Measurements from ENCODE around the gene SMIM9. TPM values are rescaled to one million over a fixed set of nuclear protein-coding genes. Genes with fewer than 3 reads are reported as not detected.
"Not testable (repeated sequence)": the region's sequence is repeated elsewhere in the genome, so short reads cannot be mapped to it uniquely, and the experiment has no call there.

The SMIM9 gene
- polyA plus RNA-seq, 1 of the 3 experiments (the other 2 are of a cell fraction), result not detected

- WGBS (ENCODE audit: low lambda C conversion rate), result 28% methylated on average over 2 of the region's 2 CpGs
- Histone ChIP-seq H3K27me3 (ENCODE audit: insufficient read depth) (no peaks in the 10 kb centered on the region), H3K4me3 (ENCODE audit: low read depth in 2 of 2, low read length in 1 of 2) (no peak overlapping the region), H3K9me3 (no peaks in the 10 kb centered on the region), H3K4me1 (ENCODE audit: control insufficient read depth in 1 of 2, insufficient read depth in 2 of 2, low read depth in 1 of 2, low read length in 1 of 2) (no peaks in the 10 kb centered on the region), H2AFZ (ENCODE audit: low read depth) (no peak overlapping the region), H3K9ac (no peak overlapping the region), H3K9me2 (no peaks in the 10 kb centered on the region), H3F3A (replicated peaks; ENCODE audit: insufficient read depth) (no peaks in the 10 kb centered on the region), H3K27ac (ENCODE audit: low read depth in 2 of 2, low read length in 1 of 2) (no peak overlapping the region), H3K36me3 (replicated peaks in 1 of 2; ENCODE audit: control insufficient read depth in 1 of 2, insufficient read depth in 2 of 2, low read length in 1 of 2) (no peaks in the 10 kb centered on the region), H4K20me1 (ENCODE audit: insufficient read depth) (no peaks in the 10 kb centered on the region), H3K4me2 (no peak overlapping the region), H3K79me2 (ENCODE audit: insufficient read depth) (no peaks in the 10 kb centered on the region)
- ChIA-PET CTCF (no interaction called here), POLR2A (no interaction called here)
- no peak for DNase-seq
- TF ChIP-seq RAD21 (IDR thresholded peaks at IDR 0.05; ENCODE audit: low read length), result no peak
- TF ChIP-seq ELF1 (IDR thresholded peaks at IDR 0.05), result no peak
- no peak for TF ChIP-seq RFX5 (IDR thresholded peaks at IDR 0.05; ENCODE audit: low read length)
- TF ChIP-seq, protein P1, sequence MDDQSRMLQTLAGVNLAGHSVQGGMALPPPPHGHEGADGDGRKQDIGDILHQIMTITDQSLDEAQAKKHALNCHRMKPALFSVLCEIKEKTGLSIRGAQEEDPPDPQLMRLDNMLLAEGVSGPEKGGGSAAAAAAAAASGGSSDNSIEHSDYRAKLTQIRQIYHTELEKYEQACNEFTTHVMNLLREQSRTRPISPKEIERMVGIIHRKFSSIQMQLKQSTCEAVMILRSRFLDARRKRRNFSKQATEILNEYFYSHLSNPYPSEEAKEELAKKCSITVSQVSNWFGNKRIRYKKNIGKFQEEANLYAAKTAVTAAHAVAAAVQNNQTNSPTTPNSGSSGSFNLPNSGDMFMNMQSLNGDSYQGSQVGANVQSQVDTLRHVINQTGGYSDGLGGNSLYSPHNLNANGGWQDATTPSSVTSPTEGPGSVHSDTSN (IDR thresholded peaks at IDR 0.05), result no peak
- no peak for TF ChIP-seq SMC3 (IDR thresholded peaks at IDR 0.05; ENCODE audit: low read depth, low read length)
- no peak for TF ChIP-seq TAF1 (IDR thresholded peaks at IDR 0.05; ENCODE audit: borderline replicate concordance, low read depth, low read length)
- TF ChIP-seq GABPA (IDR thresholded peaks at IDR 0.05; ENCODE audit: low read depth), result no peak
- TF ChIP-seq MEF2A (IDR thresholded peaks at IDR 0.05; ENCODE audit: borderline replicate concordance, low read depth), result no peak
- TF ChIP-seq CHD2 (IDR thresholded peaks at IDR 0.05; ENCODE audit: low read length, partially characterized antibody), result no peak
Observed at GRCh38 chrX:154828016-154828408, 6.5 kb downstream of the SMIM9 start.

DNA sequence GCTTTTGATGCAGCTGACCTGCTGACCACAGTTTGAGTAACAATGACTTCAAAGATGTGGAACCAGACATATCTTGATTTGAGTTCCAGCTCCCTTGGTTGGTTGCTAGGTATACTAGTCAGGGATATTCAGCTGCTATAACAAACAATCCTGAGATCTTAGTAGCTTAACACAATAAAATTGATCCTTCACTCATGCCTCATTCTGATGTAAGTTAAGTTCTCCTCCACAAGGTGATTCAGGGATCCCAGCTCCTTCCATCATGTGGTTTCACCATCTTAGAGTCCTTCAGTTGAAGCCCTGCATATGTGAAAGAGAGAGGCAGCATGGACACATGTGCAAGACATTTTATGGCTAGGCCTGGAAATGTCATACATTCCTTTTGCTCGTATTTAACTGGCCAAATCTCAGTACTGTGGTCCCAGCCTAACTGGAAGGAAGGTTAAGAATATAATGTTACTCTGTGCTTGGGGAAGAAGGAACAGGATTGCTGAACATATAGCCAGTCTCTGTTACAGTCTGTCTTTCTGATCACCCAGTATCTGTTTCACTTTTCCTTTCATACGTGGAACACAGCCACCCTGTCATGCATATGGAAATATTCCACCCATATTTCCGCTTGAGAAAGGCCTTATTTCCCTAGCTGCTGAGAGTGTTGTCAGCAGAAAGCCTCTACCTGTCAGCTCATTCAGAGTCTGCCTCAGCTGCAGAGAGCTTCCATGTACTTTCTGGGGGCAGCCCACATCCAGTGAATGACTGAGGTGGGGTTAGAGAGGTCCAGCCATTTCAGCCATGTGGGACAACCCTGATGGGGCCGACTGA is 7.1 kb downstream of the SMIM9 start:
- 21% methylated on average over 4 of the region's 4 CpGs for WGBS (ENCODE audit: low lambda C conversion rate)
- POLR2A ChIA-PET, result no interaction called here
- H2AFZ ChIP-seq (ENCODE audit: low read depth), result no peak overlapping the region
- no peaks in the 10 kb centered on the region for H3F3A ChIP-seq (replicated peaks; ENCODE audit: insufficient read depth)
- H3K4me1 ChIP-seq (ENCODE audit: control insufficient read depth in 1 of 2, insufficient read depth in 2 of 2, low read depth in 1 of 2, low read length in 1 of 2), result no peaks in the 10 kb centered on the region
- CTCF ChIA-PET, result no interaction called here
- no peak overlapping the region for H3K4me3 ChIP-seq (ENCODE audit: low read depth in 2 of 2, low read length in 1 of 2)
- no peaks in the 10 kb centered on the region for H3K79me2 ChIP-seq (ENCODE audit: insufficient read depth)
- no peak overlapping the region for H3K4me2 ChIP-seq
- no peaks in the 10 kb centered on the region for H3K9me3 ChIP-seq
- no peaks in the 10 kb centered on the region for H3K36me3 ChIP-seq (replicated peaks in 1 of 2; ENCODE audit: control insufficient read depth in 1 of 2, insufficient read depth in 2 of 2, low read length in 1 of 2)
- DNase-seq, result no peak
- TF ChIP-seq, protein P2, sequence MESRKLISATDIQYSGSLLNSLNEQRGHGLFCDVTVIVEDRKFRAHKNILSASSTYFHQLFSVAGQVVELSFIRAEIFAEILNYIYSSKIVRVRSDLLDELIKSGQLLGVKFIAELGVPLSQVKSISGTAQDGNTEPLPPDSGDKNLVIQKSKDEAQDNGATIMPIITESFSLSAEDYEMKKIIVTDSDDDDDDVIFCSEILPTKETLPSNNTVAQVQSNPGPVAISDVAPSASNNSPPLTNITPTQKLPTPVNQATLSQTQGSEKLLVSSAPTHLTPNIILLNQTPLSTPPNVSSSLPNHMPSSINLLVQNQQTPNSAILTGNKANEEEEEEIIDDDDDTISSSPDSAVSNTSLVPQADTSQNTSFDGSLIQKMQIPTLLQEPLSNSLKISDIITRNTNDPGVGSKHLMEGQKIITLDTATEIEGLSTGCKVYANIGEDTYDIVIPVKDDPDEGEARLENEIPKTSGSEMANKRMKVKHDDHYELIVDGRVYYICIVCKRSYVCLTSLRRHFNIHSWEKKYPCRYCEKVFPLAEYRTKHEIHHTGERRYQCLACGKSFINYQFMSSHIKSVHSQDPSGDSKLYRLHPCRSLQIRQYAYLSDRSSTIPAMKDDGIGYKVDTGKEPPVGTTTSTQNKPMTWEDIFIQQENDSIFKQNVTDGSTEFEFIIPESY (IDR thresholded peaks at IDR 0.05; ENCODE audit: borderline replicate concordance, low read depth), result no peak
- TF ChIP-seq RAD21 (IDR thresholded peaks at IDR 0.05; ENCODE audit: low read length), result no peak
- H3K27me3 ChIP-seq (ENCODE audit: insufficient read depth), result no peaks in the 10 kb centered on the region
- H3K9me2 ChIP-seq, result no peaks in the 10 kb centered on the region
- no peaks in the 10 kb centered on the region for H4K20me1 ChIP-seq (ENCODE audit: insufficient read depth)
- no peak overlapping the region for H3K9ac ChIP-seq
- no peak overlapping the region for H3K27ac ChIP-seq (ENCODE audit: low read depth in 2 of 2, low read length in 1 of 2)

- H3K4me1 ChIP-seq (ENCODE audit: control insufficient read depth in 1 of 2, insufficient read depth in 2 of 2, low read depth in 1 of 2, low read length in 1 of 2); H3K4me3 ChIP-seq (ENCODE audit: low read depth in 2 of 2, low read length in 1 of 2); H3K36me3 ChIP-seq (replicated peaks in 1 of 2; ENCODE audit: control insufficient read depth in 1 of 2, insufficient read depth in 2 of 2, low read length in 1 of 2); H3F3A ChIP-seq (replicated peaks; ENCODE audit: insufficient read depth); H3K79me2 ChIP-seq (ENCODE audit: insufficient read depth); POLR2A ChIA-PET; H3K27ac ChIP-seq (ENCODE audit: low read depth in 2 of 2, low read length in 1 of 2); H3K27me3 ChIP-seq (ENCODE audit: insufficient read depth); H3K9me2 ChIP-seq; H2AFZ ChIP-seq (ENCODE audit: low read depth); H3K4me2 ChIP-seq; H3K9me3 ChIP-seq; H4K20me1 ChIP-seq (ENCODE audit: insufficient read depth); DNase-seq; H3K9ac ChIP-seq; CTCF ChIA-PET: not testable (repeated sequence)
- 19% methylated on average over 3 of the region's 3 CpGs for WGBS (ENCODE audit: low lambda C conversion rate)
Observed at GRCh38 chrX:154825586-154825985, 8.9 kb downstream of the SMIM9 start.

Data from SK-N-SH (cell line).